RWPE1 (cell line): ENCODE results near the gene CLCN7.

Experiments used
- CTCF ChIA-PET: fragments of 350-600 bp; sonication (Branson Sonifier 250); formaldehyde crosslinking; extraction: SDS; loops from one replicate; lab custom pipeline; 2021; lab: Yijun Ruan, JAX
- POLR2A ChIA-PET: fragments of 400-600 bp; formaldehyde crosslinking; extraction: SDS; loops from one replicate; lab custom pipeline; 2020; ENCODE audit warnings: antibody characterized with exemption; ENCODE audit not compliant: low non-redundant PET; lab: Yijun Ruan, JAX
- DNase-seq: peaks from one replicate; pipeline ENCODE4 v3.0.0; 2012; ENCODE audit warnings: low spot score
- H3K27ac ChIP-seq: fragments of 450-650 bp; 2 replicates; pipeline ENCODE4 v1.5.1; 2017
- TF ChIP-seq, protein P1 (sequence below): fragments of 450-650 bp; conservative IDR thresholded peaks from 2 replicates; pipeline ENCODE4 v1.5.1; 2017; ENCODE audit warnings: low read depth, mild to moderate bottlenecking

CLCN7 gene

DNA sequence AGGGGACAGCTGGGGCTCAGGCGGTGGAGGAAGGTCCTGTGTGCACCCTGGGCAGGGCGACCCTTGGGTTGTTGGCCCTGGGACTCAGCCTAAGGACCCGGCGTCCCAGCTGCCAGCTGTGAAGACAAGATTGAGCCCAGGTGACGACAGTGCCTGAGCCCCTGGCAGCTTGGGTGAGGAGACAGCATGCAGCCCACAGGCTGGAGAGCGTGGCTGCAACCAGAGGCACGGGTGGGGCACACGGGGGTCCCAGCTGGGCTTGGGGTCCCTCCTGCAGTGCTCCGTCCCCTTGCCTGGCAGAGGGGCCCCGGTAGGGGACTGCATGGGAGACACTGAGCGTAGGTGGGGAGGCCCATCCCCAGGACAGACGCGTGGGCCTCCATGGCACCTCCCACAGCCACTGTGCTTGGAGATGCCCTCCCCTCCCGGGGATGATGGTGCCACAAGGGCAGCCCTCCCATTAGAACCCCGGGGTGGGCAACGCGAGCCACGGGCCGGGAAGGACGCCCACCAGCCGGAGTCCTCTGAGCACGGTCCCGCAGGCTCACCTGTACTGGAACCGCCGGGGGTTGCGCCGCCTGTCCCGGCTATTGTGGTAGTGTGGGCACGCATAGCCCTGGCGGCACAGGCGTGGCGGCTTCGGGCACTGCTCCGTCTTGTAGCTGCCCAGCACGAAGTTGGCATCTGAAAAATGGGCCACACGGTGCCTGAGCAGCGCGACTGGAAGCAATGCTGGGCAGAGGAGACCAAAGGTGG is 75.8 kb downstream of the CLCN7 start:
- ChIA-PET POLR2A (interaction anchor here (0.6 kb wide), 1 partner anchor 19 kb away, joined by 3 read pairs; no protein-coding TSS in a partner anchor), CTCF (no interaction called here)
- no peak overlapping the region for H3K27ac ChIP-seq
- TF ChIP-seq, protein P1, sequence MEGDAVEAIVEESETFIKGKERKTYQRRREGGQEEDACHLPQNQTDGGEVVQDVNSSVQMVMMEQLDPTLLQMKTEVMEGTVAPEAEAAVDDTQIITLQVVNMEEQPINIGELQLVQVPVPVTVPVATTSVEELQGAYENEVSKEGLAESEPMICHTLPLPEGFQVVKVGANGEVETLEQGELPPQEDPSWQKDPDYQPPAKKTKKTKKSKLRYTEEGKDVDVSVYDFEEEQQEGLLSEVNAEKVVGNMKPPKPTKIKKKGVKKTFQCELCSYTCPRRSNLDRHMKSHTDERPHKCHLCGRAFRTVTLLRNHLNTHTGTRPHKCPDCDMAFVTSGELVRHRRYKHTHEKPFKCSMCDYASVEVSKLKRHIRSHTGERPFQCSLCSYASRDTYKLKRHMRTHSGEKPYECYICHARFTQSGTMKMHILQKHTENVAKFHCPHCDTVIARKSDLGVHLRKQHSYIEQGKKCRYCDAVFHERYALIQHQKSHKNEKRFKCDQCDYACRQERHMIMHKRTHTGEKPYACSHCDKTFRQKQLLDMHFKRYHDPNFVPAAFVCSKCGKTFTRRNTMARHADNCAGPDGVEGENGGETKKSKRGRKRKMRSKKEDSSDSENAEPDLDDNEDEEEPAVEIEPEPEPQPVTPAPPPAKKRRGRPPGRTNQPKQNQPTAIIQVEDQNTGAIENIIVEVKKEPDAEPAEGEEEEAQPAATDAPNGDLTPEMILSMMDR, result no peak
- no peak for DNase-seq

DNA sequence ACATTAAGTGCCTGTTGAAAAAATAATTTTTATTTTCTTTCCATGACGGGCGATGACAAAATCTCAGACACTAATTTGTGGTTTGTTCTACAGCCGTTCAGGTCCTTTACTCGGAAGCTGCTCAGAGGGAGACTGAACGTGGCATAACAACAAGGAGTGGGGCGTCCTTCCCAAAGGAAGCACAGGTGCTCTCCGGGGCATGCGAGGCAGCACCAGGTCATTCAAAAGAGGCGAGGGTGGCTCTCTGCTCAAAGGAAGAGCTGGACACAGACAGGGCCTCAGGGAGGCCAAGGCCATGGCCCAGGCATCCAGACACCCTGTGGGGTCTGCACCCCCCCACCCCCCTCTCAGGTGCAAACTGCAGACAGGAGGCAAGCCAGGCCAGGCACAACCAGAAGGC is 76.5 kb downstream of the CLCN7 start:
- TF ChIP-seq, protein P1, result no peak
- H3K27ac ChIP-seq, result no peak overlapping the region
- DNase-seq, result no peak
- POLR2A ChIA-PET, result interaction anchor here (0.6 kb wide), 1 partner anchor 18 kb away, joined by 3 read pairs; no protein-coding TSS in a partner anchor
- CTCF ChIA-PET, result no interaction called here

DNA sequence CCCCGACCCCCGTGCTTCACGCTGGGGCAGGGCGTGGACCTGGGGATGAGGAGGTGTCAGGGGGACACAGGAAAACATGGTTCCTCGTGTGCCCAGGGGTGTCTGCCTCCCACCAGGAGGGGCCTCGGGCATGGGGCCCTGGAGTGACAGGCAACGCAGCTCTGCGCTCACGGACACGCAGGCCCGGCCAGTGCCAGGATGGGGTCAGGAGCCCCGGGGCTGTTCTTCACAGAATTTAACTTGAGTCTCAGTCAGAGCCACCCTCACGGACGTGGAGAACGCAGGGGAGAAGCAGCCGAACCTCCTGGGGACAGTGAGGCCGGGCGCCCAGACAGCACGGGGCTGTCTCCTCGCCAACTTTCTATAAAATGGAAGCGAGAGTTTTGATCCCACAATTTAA is 77.0 kb downstream of the CLCN7 start:
- DNase-seq, result no peak
- POLR2A ChIA-PET, result no interaction called here
- no peak overlapping the region for H3K27ac ChIP-seq
- TF ChIP-seq, protein P1, result no peak
- CTCF ChIA-PET, result no interaction called here

DNA sequence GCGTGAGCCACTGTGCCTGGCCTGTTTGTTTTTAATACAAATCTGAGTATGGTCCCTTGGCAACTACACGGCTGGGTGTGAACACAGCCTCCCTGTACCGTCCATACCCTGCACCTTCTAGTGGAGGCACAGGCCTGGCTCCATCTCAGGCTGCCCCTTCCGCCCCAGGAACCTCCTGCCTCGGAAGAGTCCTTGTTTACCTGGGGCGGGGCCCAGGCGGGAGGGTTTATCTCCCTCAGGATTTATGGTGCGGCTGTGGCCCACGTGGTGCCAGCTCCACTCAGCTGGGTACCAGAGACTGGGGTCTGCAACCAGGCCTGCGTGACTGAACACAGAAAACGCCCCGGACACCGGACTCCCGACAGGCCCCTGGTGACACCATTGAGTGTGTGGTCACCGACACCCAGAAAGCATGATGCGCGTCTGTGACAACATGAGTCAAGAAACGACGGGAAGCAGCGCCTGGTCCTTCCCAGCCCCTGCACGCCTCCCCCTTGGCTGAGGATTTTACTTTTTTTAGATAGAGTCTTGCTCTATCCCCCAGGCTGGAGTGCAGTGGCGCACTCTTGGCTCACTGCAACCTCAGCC is 79.3 kb downstream of the CLCN7 start:
- ChIA-PET POLR2A (no interaction called here), CTCF (interaction anchor here (0.6 kb wide), 1 partner anchor 9 kb away, joined by 4 read pairs; no protein-coding TSS in a partner anchor)
- TF ChIP-seq, protein P1, result no peak
- no peak overlapping the region for H3K27ac ChIP-seq
- DNase-seq, result no peak
